HepG2 (cell line): ENCODE data around the gene COCH. TPM values are rescaled to one million over a fixed set of nuclear protein-coding genes. Genes with fewer than 3 reads are reported as not detected.
"Not testable (repeated sequence)": the region's sequence is repeated elsewhere in the genome, so short reads cannot be mapped to it uniquely, and the experiment has no call there.

Experiments used
- ATAC-seq: fragments of 200-7000 bp; cut with Tn5 transposase; 3 replicates; pipeline ENCODE4 v1.9.1; 2020; ENCODE audit warnings: mild to moderate bottlenecking, moderate library complexity
- BruUV-seq: library from RNA; stranded (reverse); fragments of 400-500 nt; replicated peaks from 2 replicates; lab custom pipeline; 2021; lab: Mats Ljungman, UMichigan
- CTCF ChIA-PET: fragments of 300-600 bp; formaldehyde crosslinking; extraction: SDS; loops from one replicate; lab custom pipeline; 2021; ENCODE audit warnings: low total read pairs, inconsistent platforms, low intra/inter-chr PET ratio; lab: Yijun Ruan, JAX
- POLR2A ChIA-PET: fragments of 350-600 bp; sonication (Branson Sonifier 250); formaldehyde crosslinking; loops from one replicate; lab custom pipeline; 2020; ENCODE audit warnings: antibody characterized with exemption, inconsistent platforms; lab: Yijun Ruan, JAX
- DNase-seq: peaks from one replicate; pipeline ENCODE4 v3.0.0-alpha.2; 2015; ENCODE audit warnings: low spot score
- FAIRE-seq: peaks from 3 replicates; lab custom pipeline; 2011; peaks lifted over from hg19 to GRCh38; lab: Jason Lieb, UNC
- H2AFZ ChIP-seq: one replicate; pipeline ENCODE4 v1.6.1; 2011; ENCODE audit warnings: low read length, inconsistent platforms
- H3K27ac ChIP-seq: fragments of 300-600 bp; 3 replicates; pipeline ENCODE4 v1.8.0; 2011; ENCODE audit warnings: mixed run types, mild to moderate bottlenecking, mixed read lengths, low read length, inconsistent platforms; ENCODE audit not compliant: insufficient read depth; ENCODE audit errors: extremely low read length
- H3K27me3 ChIP-seq, 2 experiments: fragments of 200-600 bp in 1 of 2; 2 replicates in 1 of 2; 3 replicates in 1 of 2; pipeline versions ENCODE4 v1.6.0 to v1.8.0; 2011; ENCODE audit warnings: low read length in 2 of 2, mild to moderate bottlenecking in 2 of 2, moderate library complexity in 2 of 2, inconsistent platforms in 1 of 2; ENCODE audit not compliant: insufficient read depth in 2 of 2, control insufficient read depth in 1 of 2
- H3K36me3 ChIP-seq, 2 experiments: fragments of 200-600 bp in 1 of 2; replicated peaks in 1 of 2; 2 replicates in 1 of 2; 3 replicates in 1 of 2; pipeline versions ENCODE4 v1.5.1 to v1.8.0; 2011; ENCODE audit warnings: low read length in 2 of 2, inconsistent platforms in 1 of 2; ENCODE audit not compliant: insufficient read depth in 2 of 2, control insufficient read depth in 1 of 2
- H3K4me1 ChIP-seq: 2 replicates; pipeline ENCODE4 v1.5.1; 2012; ENCODE audit warnings: low read length, inconsistent platforms; ENCODE audit not compliant: insufficient read depth
- H3K4me2 ChIP-seq: 2 replicates; pipeline ENCODE4 v1.6.0; 2011; ENCODE audit warnings: low read depth, low read length, inconsistent platforms
- H3K4me3 ChIP-seq, 3 experiments: fragments of 200-600 bp in 1 of 3; sonication (generic), shearing (Covaris generic) in 1 of 3; replicated peaks in 1 of 3; 2 replicates each; pipeline ENCODE4 v1.5.1; 2011 to 2016; ENCODE audit warnings: low read length in 3 of 3, inconsistent platforms in 2 of 3, low read depth in 2 of 3, mild to moderate bottlenecking in 2 of 3, control low read depth in 1 of 3, mixed read lengths in 1 of 3; ENCODE audit not compliant: insufficient read depth in 1 of 3
- H3K79me2 ChIP-seq: one replicate; pipeline ENCODE4 v1.6.1; 2011; ENCODE audit warnings: low read length, inconsistent platforms; ENCODE audit not compliant: insufficient read depth
- H3K9ac ChIP-seq: 2 replicates; pipeline ENCODE4 v1.6.0; 2011; ENCODE audit warnings: mild to moderate bottlenecking, low read depth, low read length, inconsistent platforms; ENCODE audit not compliant: insufficient read depth
- H3K9me3 ChIP-seq: 2 replicates; pipeline ENCODE4 v1.5.1; 2012; ENCODE audit warnings: mild to moderate bottlenecking, low read length
- H4K20me1 ChIP-seq: 2 replicates; pipeline ENCODE4 v1.6.0; 2011; ENCODE audit warnings: inconsistent platforms, mild to moderate bottlenecking, low read length, moderate library complexity; ENCODE audit not compliant: insufficient read depth
- ETS1 ChIP-seq: sonication (generic); formaldehyde crosslinking; IDR thresholded peaks from 2 replicates; pipeline ENCODE4 v1.4.0; 2020; ENCODE audit warnings: missing genetic modification reagents
- FOXO4 ChIP-seq: sonication (generic); formaldehyde crosslinking; conservative IDR thresholded peaks from 2 replicates; pipeline ENCODE4 v1.8.1; 2023; ENCODE audit warnings: missing genetic modification reagents
- PCBP2 ChIP-seq: fragments of 200-400 bp; formaldehyde crosslinking; optimal IDR thresholded peaks from 2 replicates; pipeline ENCODE3; 2018; ENCODE audit warnings: low read length, low read depth; ENCODE audit not compliant: poor library complexity, severe bottlenecking
- RBM22 ChIP-seq: fragments of 200-400 bp; formaldehyde crosslinking; optimal IDR thresholded peaks from 2 replicates; pipeline ENCODE3; 2017; ENCODE audit warnings: mild to moderate bottlenecking, low read length, moderate library complexity
- YEATS4 ChIP-seq: sonication (generic); formaldehyde crosslinking; IDR thresholded peaks from 2 replicates; pipeline ENCODE4 v1.4.0; 2020; ENCODE audit warnings: missing genetic modification reagents, borderline replicate concordance
- WGBS: methylation state at CpG from one replicate; pipeline ENCODE4 v1.1.6; 2017; ENCODE audit warnings: low lambda C conversion rate; 5-methylcytosine and 5-hydroxymethylcytosine counted together
- in situ Hi-C: cut with HindIII; loops from 2 replicates; pipeline ENCODE4 v1.10.0; 2017; ENCODE audit warnings: low pct_unique_long_range_greater_than_20kb; ENCODE audit not compliant: extremely low pct_ligation_motif_present
- intact Hi-C: fragments of 100-400 bp; cut with micrococcal nuclease; formaldehyde crosslinking; loops from one replicate; pipeline ENCODE4 v1.10.0; 2022; ENCODE audit not compliant: unreplicated experiment
- polyA plus RNA-seq, 8 experiments: library from polyadenylated mRNA; depleted of rRNA in 3 of 8; stranded (reverse) in 7 of 8; unstranded in 1 of 8; fragments of >200 nt; fragmentation: Illumina TruSeq in 4 of 8; extraction: Trizol in 4 of 8; gene quantifications; 2 replicates each; pipeline versions ENCODE4 v1.2.1 to v1.2.3, GENCODE V29; 2011 to 2016; ENCODE audit warnings: low read depth in 4 of 8, missing spikeins in 1 of 8, mixed read lengths in 1 of 8; ENCODE audit not compliant: insufficient read depth in 1 of 8
- total RNA-seq, 5 experiments: library from RNA; depleted of rRNA; stranded (reverse); fragments of >200 nt; fragmentation: Illumina TruSeq; extraction: Trizol; gene quantifications; 2 replicates each; pipeline ENCODE4 v1.2.3, GENCODE V29; 2016; ENCODE audit warnings: low read depth in 1 of 5

The COCH gene
- total and polyA plus RNA-seq, 2 of the 13 experiments (the other 11 are each of a cell fraction or from before 2014, with no cell fraction given) = 78.2 to 79.3 TPM

- no peak for FAIRE-seq
- Histone ChIP-seq H3K79me2 (peaks cover 2% of the 10 kb centered on the region), H3K4me2 (no peak overlapping the region), H3K4me3 (no peak overlapping the region), H3K36me3 (peaks cover 18 to 54% of the 10 kb centered on the region in 2 experiments), H3K27me3 (no peaks in the 10 kb centered on the region), H3K9me3 (no peaks in the 10 kb centered on the region), H2AFZ (no peak overlapping the region), H3K4me1 (no peaks in the 10 kb centered on the region), H3K9ac (no peak overlapping the region), H3K27ac (no peak overlapping the region), H4K20me1 (no peaks in the 10 kb centered on the region)
- intact Hi-C loops = no loop called here
- no peak for DNase-seq
- CTCF ChIA-PET = no interaction called here
- TF ChIP-seq RBM22 (peak; percentile 41), PCBP2 (no peak), FOXO4 (CRISPR knock-in tag) (no peak), ETS1 (no peak)
- BruUV-seq = no TSS peak
- POLR2A ChIA-PET = no interaction called here
- in situ Hi-C loops = no loop called here
- ATAC-seq = no peak
Measured at GRCh38 chr14:30928462-30928861, 54.1 kb downstream of the COCH start.

- POLR2A ChIA-PET, H3K27me3 ChIP-seq, H2AFZ ChIP-seq, H3K4me3 ChIP-seq, H3K9ac ChIP-seq, H3K27ac ChIP-seq, ATAC-seq, BruUV-seq, H3K4me2 ChIP-seq, DNase-seq, H3K9me3 ChIP-seq, intact Hi-C loops, H4K20me1 ChIP-seq, H3K79me2 ChIP-seq, FAIRE-seq, CTCF ChIA-PET, H3K4me1 ChIP-seq, in situ Hi-C loops: not testable (repeated sequence)
- peak; percentile 77 for TF ChIP-seq RBM22
- TF ChIP-seq YEATS4 (CRISPR knock-in tag) = 0 out of 2 replicates have a peak, but pooled peaks have one; percentile 21
- WGBS = 98% methylated on average over 13 of the region's 13 CpGs
- H3K36me3 ChIP-seq = peaks cover 28 to 79% of the 10 kb centered on the region in 2 experiments
Measured at GRCh38 chr14:30933937-30934336, 59.6 kb downstream of the COCH start.
